Left lung (tissue), 10 donors: ENCODE measurements around the gene NUAK1. TPM values are rescaled to one million over a fixed set of nuclear protein-coding genes. Genes with fewer than 3 reads are reported as not detected.

Experiments used
- ATAC-seq: fragments of 200-7000 bp; cut with Tn5 transposase; one replicate; pipeline ENCODE4 v1.9.1; 2020; ENCODE audit warnings: moderate library complexity
- DNase-seq, 4 donors: peaks; one replicate each; pipeline ENCODE4 v3.0.0-alpha.2; 2013 to 2020
- H3K27ac ChIP-seq, 2 donors: fragments of 200-600 bp; sonication (generic) in 1 of 2; one replicate each; pipeline versions ENCODE4 v1.5.0 to v1.8.0; 2020 to 2021
- H3K27me3 ChIP-seq, 2 donors: fragments of 200-600 bp; sonication (generic) in 1 of 2; one replicate each; pipeline versions ENCODE4 v1.5.0 to v1.8.0; 2020 to 2021
- H3K36me3 ChIP-seq, 2 donors: fragments of 200-600 bp; sonication (generic) in 1 of 2; one replicate each; pipeline versions ENCODE4 v1.5.0 to v1.8.0; 2020 to 2021
- H3K4me1 ChIP-seq, 2 donors: fragments of 200-600 bp; one replicate each; pipeline ENCODE4 v1.8.0; 2021
- H3K4me3 ChIP-seq, 2 donors: fragments of 200-600 bp; sonication (generic) in 1 of 2; one replicate each; pipeline versions ENCODE4 v1.5.0 to v1.8.0; 2020 to 2021; ENCODE audit warnings: mild to moderate bottlenecking in 1 of 2
- H3K9me3 ChIP-seq, 2 donors: fragments of 200-600 bp; sonication (generic) in 1 of 2; one replicate each; pipeline versions ENCODE4 v1.5.0 to v1.8.0; 2020 to 2021
- intact Hi-C, 2 donors: fragments of 100-400 bp; cut with DNase I; formaldehyde crosslinking; loops; one replicate each; pipeline versions ENCODE4 v1.11.2 to v1.14.2; 2022
- polyA plus RNA-seq, 6 donors: library from polyadenylated mRNA; unstranded; fragments of 120-200 nt; gene quantifications; one replicate each; pipeline ENCODE4 v1.2.1, GENCODE V29; 2013; ENCODE audit not compliant: insufficient read length in 6 of 6
- total RNA-seq, 2 donors: library from RNA; stranded (reverse); fragmentation: NEBNext Ultra II Directional; extraction: Animal tissue kit (Norgen Biotek cat#: 25700); gene quantifications; one replicate each; pipeline ENCODE4 v1.2.1, GENCODE V29; 2021
- TF ChIP-seq, protein P1 (sequence below), 2 donors: fragments of 200-600 bp; sonication (generic) in 1 of 2; IDR thresholded peaks; one replicate each; pipeline versions ENCODE4 v1.5.0 to v1.8.0; 2021; ENCODE audit warnings: antibody characterized with exemption in 2 of 2
- donor health status: DM: no; HTN: yes; CAD: no.
- donor health status: DM: no; HTN: no; CAD: no.

NUAK1 gene
- total and polyA plus RNA-seq, 8 donors = 6.5 to 11.7 (median 8.1) TPM

- H3K4me3 ChIP-seq = no peak overlapping the region
- H3K9me3 ChIP-seq = no peaks in the 10 kb centered on the region
- intact Hi-C loops = no loop called here
- no peaks in the 10 kb centered on the region for H3K27me3 ChIP-seq
- no peaks in the 10 kb centered on the region for H3K36me3 ChIP-seq
- no peak overlapping the region for H3K27ac ChIP-seq
- no peaks in the 10 kb centered on the region for H3K4me1 ChIP-seq
- DNase-seq (no peak), ATAC-seq (no peak)
- TF ChIP-seq, protein P1, sequence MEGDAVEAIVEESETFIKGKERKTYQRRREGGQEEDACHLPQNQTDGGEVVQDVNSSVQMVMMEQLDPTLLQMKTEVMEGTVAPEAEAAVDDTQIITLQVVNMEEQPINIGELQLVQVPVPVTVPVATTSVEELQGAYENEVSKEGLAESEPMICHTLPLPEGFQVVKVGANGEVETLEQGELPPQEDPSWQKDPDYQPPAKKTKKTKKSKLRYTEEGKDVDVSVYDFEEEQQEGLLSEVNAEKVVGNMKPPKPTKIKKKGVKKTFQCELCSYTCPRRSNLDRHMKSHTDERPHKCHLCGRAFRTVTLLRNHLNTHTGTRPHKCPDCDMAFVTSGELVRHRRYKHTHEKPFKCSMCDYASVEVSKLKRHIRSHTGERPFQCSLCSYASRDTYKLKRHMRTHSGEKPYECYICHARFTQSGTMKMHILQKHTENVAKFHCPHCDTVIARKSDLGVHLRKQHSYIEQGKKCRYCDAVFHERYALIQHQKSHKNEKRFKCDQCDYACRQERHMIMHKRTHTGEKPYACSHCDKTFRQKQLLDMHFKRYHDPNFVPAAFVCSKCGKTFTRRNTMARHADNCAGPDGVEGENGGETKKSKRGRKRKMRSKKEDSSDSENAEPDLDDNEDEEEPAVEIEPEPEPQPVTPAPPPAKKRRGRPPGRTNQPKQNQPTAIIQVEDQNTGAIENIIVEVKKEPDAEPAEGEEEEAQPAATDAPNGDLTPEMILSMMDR (IDR thresholded peaks at IDR 0.05) = no peak
Observed at GRCh38 chr12:106161491-106161890, 22.7 kb upstream of the NUAK1 start.

DNA sequence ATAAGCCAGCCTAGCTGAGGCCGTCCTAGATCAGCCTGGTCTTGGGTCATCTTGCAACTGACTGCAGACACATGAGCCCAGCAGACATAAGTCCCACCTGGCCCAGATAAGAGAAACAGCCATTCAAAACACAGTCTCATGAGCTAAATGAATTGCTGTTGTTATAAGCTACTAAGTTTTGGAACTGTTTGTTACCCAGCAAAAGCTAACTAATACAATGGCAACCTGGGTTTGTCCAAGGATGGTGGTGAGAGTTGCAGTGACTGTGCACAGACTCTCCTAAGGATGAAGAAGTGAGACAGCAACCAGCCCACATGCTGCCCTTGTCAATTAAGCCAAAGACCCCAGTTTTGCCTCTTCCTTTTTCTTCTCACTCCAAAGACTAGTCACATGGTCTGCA, 22.2 kb upstream of the NUAK1 start:
- Histone ChIP-seq H3K36me3 (no peaks in the 10 kb centered on the region), H3K27ac (no peak overlapping the region), H3K27me3 (no peaks in the 10 kb centered on the region), H3K9me3 (no peaks in the 10 kb centered on the region), H3K4me1 (no peaks in the 10 kb centered on the region), H3K4me3 (no peak overlapping the region)
- DNase-seq = no peak
- TF ChIP-seq, protein P1 (IDR thresholded peaks at IDR 0.05) = no peak
- ATAC-seq = no peak
- intact Hi-C loops = no loop called here

DNA sequence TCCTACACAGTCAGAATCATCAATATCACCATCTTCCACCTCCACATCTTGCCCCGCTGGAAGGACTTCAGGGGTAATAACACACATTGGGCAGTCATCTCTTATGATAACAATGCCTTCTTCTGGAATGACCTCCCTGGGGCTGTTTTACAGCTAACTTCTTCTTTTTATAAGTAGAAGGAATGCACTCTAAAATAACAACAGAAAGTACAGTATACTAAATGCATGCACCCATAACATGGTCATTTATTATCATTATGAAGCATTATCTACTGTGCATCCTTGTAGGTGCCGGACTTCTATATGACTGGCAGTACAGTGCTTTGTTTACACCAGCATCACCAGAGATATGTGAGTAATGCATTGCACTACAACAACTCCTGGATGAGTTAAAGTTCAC, 19.0 kb upstream of the NUAK1 start:
- no peaks in the 10 kb centered on the region for H3K27me3 ChIP-seq
- no peak overlapping the region for H3K4me3 ChIP-seq
- no peaks in the 10 kb centered on the region for H3K36me3 ChIP-seq
- H3K9me3 ChIP-seq = no peaks in the 10 kb centered on the region
- TF ChIP-seq, protein P1 (IDR thresholded peaks at IDR 0.05) = no peak
- intact Hi-C loops = no loop called here
- no peak for DNase-seq
- no peak for ATAC-seq
- H3K27ac ChIP-seq = no peak overlapping the region
- no peaks in the 10 kb centered on the region for H3K4me1 ChIP-seq

GRCh38 chr12:106154751-106155273, 16.1 kb upstream of the NUAK1 start:
- TF ChIP-seq, protein P1 (IDR thresholded peaks at IDR 0.05) = no peak
- Histone ChIP-seq H3K36me3 (no peaks in the 10 kb centered on the region), H3K27me3 (no peaks in the 10 kb centered on the region), H3K27ac (no peak overlapping the region), H3K4me3 (no peak overlapping the region), H3K4me1 (no peaks in the 10 kb centered on the region), H3K9me3 (no peaks in the 10 kb centered on the region)
- DNase-seq = no peak
- intact Hi-C loops = no loop called here
- ATAC-seq = no peak

DNA sequence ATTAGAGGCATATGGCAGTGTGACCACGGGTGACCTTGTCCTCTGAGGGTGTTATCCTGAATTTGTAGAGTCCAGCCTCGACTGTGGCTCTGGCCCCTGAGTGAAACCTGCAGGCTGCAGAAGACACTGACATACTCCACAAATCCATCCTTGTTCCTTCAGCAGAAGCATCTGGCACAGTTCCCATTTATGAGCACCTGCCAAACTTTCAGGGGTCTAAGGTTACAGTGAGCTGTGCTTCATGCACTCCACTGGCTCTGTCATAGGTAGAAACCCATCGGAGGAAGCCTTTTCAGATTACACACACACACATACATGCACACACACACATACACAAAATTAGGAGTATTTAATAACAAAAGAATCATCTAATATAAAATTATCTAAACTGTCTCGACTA, 13.6 kb upstream of the NUAK1 start:
- H3K27me3 ChIP-seq = no peaks in the 10 kb centered on the region
- TF ChIP-seq, protein P1 (IDR thresholded peaks at IDR 0.05) = no peak
- H3K4me3 ChIP-seq = no peak overlapping the region
- no peaks in the 10 kb centered on the region for H3K36me3 ChIP-seq
- H3K4me1 ChIP-seq = no peaks in the 10 kb centered on the region
- no peak overlapping the region for H3K27ac ChIP-seq
- no peak for DNase-seq
- no peak for ATAC-seq
- H3K9me3 ChIP-seq = no peaks in the 10 kb centered on the region
- intact Hi-C loops = no loop called here
